Chondrocyte (in vitro differentiated cells): ENCODE results near the gene MLX. TPM values are rescaled to one million over a fixed set of nuclear protein-coding genes. Genes with fewer than 3 reads are reported as not detected.
A peak's percentile ranks its signal among the peaks of the same experiment; 100 is the strongest.

Experiments used
- DNase-seq: peaks from one replicate; pipeline ENCODE4 v3.0.0; 2021; ENCODE audit warnings: mixed read lengths, low spot score
- H3K27ac Mint-ChIP-seq: one replicate; pipeline ENCODE4 v1.8.0; 2021; ENCODE audit warnings: mild to moderate bottlenecking, moderate library complexity, mixed read lengths; ENCODE audit not compliant: unreplicated experiment
- H3K27me3 Mint-ChIP-seq: 2 replicates; pipeline ENCODE4 v1.8.0; 2021; ENCODE audit warnings: low read depth, mixed read lengths
- H3K36me3 Mint-ChIP-seq: 2 replicates; pipeline ENCODE4 v1.8.0; 2021; ENCODE audit warnings: low read depth, mixed read lengths
- H3K4me1 Mint-ChIP-seq: 2 replicates; pipeline ENCODE4 v1.8.0; 2021; ENCODE audit warnings: low read depth, mild to moderate bottlenecking, mixed read lengths
- H3K4me3 Mint-ChIP-seq: one replicate; pipeline ENCODE4 v1.8.0; 2021; ENCODE audit warnings: mild to moderate bottlenecking, moderate library complexity, mixed read lengths; ENCODE audit not compliant: unreplicated experiment
- H3K9me3 Mint-ChIP-seq: 2 replicates; pipeline ENCODE4 v1.8.0; 2021; ENCODE audit warnings: low read depth, mixed read lengths
- CTCF ChIP-seq: fragments of 200-600 bp; sonication (generic); IDR thresholded peaks from 2 replicates; pipeline ENCODE4 v1.5.0; 2021; ENCODE audit warnings: antibody characterized with exemption, mild to moderate bottlenecking, moderate library complexity
- total RNA-seq: library from RNA; stranded (reverse); gene quantifications from 3 replicates; pipeline ENCODE4 v1.2.1, GENCODE V29; 2021

MLX gene
- total RNA-seq, 1 donor from 2014 or later = 30.3 TPM

DNA sequence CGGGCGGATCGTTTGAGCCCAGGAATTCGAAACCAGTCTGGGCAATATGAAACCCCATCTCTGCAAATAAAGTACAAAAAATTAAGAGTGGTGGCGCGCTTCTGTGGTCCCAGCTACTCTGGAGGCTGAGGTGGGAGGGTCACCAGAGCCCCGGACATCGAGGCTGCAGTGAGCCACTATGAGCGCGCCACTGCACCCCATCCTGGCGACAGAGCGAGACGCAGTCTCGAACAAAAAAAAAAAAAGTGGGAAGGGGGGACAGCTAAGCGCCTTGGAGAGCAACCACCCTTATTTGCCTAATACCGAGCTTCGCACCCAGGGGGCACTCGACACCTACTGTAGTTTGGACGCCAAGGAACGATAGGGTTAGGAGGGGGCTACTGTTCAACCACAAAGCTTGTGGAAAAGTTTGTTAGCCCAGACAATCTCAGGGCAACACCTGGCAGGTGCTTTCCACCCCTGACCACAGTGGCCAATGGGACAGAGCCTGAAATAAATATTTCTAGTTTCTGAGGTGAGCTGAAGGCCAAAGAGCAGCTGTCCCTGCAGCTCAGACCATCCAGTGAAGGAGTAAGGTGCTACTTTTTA lies 11.5 kb downstream of the MLX start:
- Mint-ChIP-seq H3K4me3 (peak overlapping the region; percentile 87), H3K9me3 (no peaks in the 10 kb centered on the region), H3K4me1 (peaks cover 25% of the 10 kb centered on the region), H3K36me3 (peaks cover 13% of the 10 kb centered on the region), H3K27ac (peak overlapping the region; percentile 98), H3K27me3 (no peaks in the 10 kb centered on the region)
- TF ChIP-seq CTCF = peak; percentile 85
- no peak for DNase-seq

DNA sequence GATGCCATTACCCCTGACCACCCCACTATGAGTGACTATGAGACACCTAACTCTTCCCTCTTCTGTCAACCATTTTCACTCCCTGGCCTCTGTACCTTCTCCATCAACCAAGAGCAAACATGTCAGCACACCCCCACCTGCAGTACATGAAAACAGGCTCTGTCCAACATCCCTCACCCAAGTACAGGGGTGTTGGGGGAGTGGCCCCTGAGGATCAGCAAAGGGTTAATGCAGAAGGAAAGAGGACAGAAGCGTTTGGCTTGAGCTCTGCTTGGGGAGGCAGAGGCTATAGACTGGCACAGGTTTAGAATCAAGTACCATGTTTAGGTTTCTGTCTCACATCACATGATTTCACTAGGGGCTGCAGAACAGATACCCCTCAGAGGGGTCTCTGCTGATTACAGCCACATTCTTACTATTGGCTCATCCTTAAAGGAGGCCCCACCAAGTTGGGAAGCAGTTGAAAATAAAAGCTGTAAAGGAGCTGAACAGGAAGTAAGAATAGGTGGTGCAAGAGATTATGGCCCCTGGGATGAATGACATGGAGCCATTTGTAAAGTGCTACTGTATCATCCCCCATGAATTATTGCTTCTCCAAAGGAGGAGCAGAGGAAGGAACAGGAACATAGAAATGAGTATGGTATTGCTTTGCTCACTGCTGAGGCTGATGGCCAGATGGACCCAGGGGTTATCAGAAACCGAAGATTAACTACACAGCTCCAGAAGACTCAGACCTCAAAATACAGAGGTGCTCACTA lies 13.1 kb downstream of the MLX start:
- Mint-ChIP-seq H3K4me1 (peaks cover 25% of the 10 kb centered on the region), H3K36me3 (peaks cover 14% of the 10 kb centered on the region), H3K9me3 (no peaks in the 10 kb centered on the region), H3K4me3 (no peak overlapping the region), H3K27me3 (no peaks in the 10 kb centered on the region), H3K27ac (peak overlapping the region; percentile 37)
- no peak for TF ChIP-seq CTCF
- no peak for DNase-seq

- Mint-ChIP-seq H3K9me3 (no peaks in the 10 kb centered on the region), H3K36me3 (peaks cover 17% of the 10 kb centered on the region), H3K4me1 (peaks cover 15% of the 10 kb centered on the region), H3K4me3 (no peak overlapping the region), H3K27ac (no peak overlapping the region), H3K27me3 (no peaks in the 10 kb centered on the region)
- no peak for DNase-seq
- no peak for TF ChIP-seq CTCF
Observed at GRCh38 chr17:42581744-42582270, 14.9 kb downstream of the MLX start.

DNA sequence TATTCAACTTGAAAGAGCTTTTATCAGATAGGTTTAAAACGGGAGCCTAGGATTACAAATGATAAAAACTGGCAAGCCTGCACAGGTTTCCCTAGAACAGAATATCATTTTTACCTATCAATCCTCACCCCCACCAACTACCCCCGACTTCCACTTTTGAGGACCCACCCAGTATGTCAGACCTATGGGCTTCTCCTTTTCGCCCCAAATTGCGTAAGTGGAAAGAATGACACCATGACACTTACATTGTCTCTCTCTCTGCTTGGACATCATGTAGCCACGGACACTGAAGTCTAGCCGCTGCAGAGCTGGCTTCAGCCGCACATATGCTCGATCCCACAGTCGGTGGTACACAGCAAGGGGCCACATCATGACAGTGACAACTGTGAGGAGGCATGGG lies 18.0 kb downstream of the MLX start:
- peaks cover 2% of the 10 kb centered on the region for H3K4me1 Mint-ChIP-seq
- no peak overlapping the region for H3K4me3 Mint-ChIP-seq
- H3K9me3 Mint-ChIP-seq = no peaks in the 10 kb centered on the region
- no peak overlapping the region for H3K27ac Mint-ChIP-seq
- peaks cover 24% of the 10 kb centered on the region for H3K36me3 Mint-ChIP-seq
- no peak for DNase-seq
- no peak for TF ChIP-seq CTCF
- H3K27me3 Mint-ChIP-seq = no peaks in the 10 kb centered on the region

GRCh38 chr17:42585353-42585752 lies 18.5 kb downstream of the MLX start:
- Mint-ChIP-seq H3K27me3 (no peaks in the 10 kb centered on the region), H3K4me3 (no peak overlapping the region), H3K36me3 (peaks cover 26% of the 10 kb centered on the region), H3K4me1 (peaks cover 2% of the 10 kb centered on the region), H3K27ac (no peak overlapping the region), H3K9me3 (no peaks in the 10 kb centered on the region)
- no peak for DNase-seq
- TF ChIP-seq CTCF = no peak
